ENCODE measurements around the gene UBE3D.

The UBE3D gene

GRCh38 chr6:83065511-83066192 is at the start of gene UBE3D:
Gene UBE3D, minus strand, starts transcription at chr6:83065841. Its CDS starts 123 bp downstream, at chr6:83065718.
- peak; percentile 62 for TF ChIP-seq POLR2A (IDR thresholded peaks at IDR 0.05; ENCODE audit: low read depth, low read length)
- FAIRE-seq (peak; percentile 71), DNase-seq (ENCODE audit: insufficient read length, low spot score) (peak; percentile 78)

GRCh38 chr6:83114164-83114563 is 48.5 kb upstream of the UBE3D start:
- no peak for FAIRE-seq

GRCh38 chr6:83113258-83113657 is 47.6 kb upstream of the UBE3D start:
- TF ChIP-seq POLR2A (IDR thresholded peaks at IDR 0.05; ENCODE audit: low read depth, low read length) = no peak
- FAIRE-seq = no peak
- DNase-seq (ENCODE audit: insufficient read length, low spot score) = no peak

More at GRCh38 chr6:83114164-83114563, 48.5 kb upstream of the UBE3D start:
- TF ChIP-seq POLR2A (IDR thresholded peaks at IDR 0.05; ENCODE audit: low read depth, low read length) = no peak
- no peak for DNase-seq (ENCODE audit: insufficient read length, low spot score)

GRCh38 chr6:83108378-83108777 is 42.7 kb upstream of the UBE3D start:
- DNase-seq (ENCODE audit: insufficient read length, low spot score) (no peak), FAIRE-seq (no peak)
- TF ChIP-seq POLR2A (IDR thresholded peaks at IDR 0.05; ENCODE audit: low read depth, low read length) = no peak

GRCh38 chr6:83098589-83098988 is 32.9 kb upstream of the UBE3D start:
- no peak for FAIRE-seq
- TF ChIP-seq POLR2A (IDR thresholded peaks at IDR 0.05; ENCODE audit: low read depth, low read length) = no peak

GRCh38 chr6:83097675-83098074 is 32.0 kb upstream of the UBE3D start:
- DNase-seq (ENCODE audit: insufficient read length, low spot score) (no peak), FAIRE-seq (no peak)
- TF ChIP-seq POLR2A (IDR thresholded peaks at IDR 0.05; ENCODE audit: low read depth, low read length) = no peak

More at GRCh38 chr6:83098589-83098988, 32.9 kb upstream of the UBE3D start:
- no peak for DNase-seq (ENCODE audit: insufficient read length, low spot score)

GRCh38 chr6:83097204-83097603 is 31.6 kb upstream of the UBE3D start:
- FAIRE-seq (no peak), DNase-seq (ENCODE audit: insufficient read length, low spot score) (no peak)
- TF ChIP-seq POLR2A (IDR thresholded peaks at IDR 0.05; ENCODE audit: low read depth, low read length) = no peak

- no peak for TF ChIP-seq POLR2A (IDR thresholded peaks at IDR 0.05; ENCODE audit: low read depth, low read length)
- FAIRE-seq (peak; percentile 45), DNase-seq (ENCODE audit: insufficient read length, low spot score) (no peak)
These were observed 31.1 kb upstream of the UBE3D start for GRCh38 chr6:83096791-83097190.

- FAIRE-seq = no peak
- TF ChIP-seq POLR2A (IDR thresholded peaks at IDR 0.05; ENCODE audit: low read depth, low read length) = no peak
These were observed 27.2 kb upstream of the UBE3D start for GRCh38 chr6:83092756-83093399.

GRCh38 chr6:83086751-83087150 is 21.1 kb upstream of the UBE3D start:
- FAIRE-seq (no peak), DNase-seq (ENCODE audit: insufficient read length, low spot score) (no peak)
- TF ChIP-seq POLR2A (IDR thresholded peaks at IDR 0.05; ENCODE audit: low read depth, low read length) = no peak

More at GRCh38 chr6:83092756-83093399, 27.2 kb upstream of the UBE3D start:
- DNase-seq (ENCODE audit: insufficient read length, low spot score) = no peak

- TF ChIP-seq POLR2A (IDR thresholded peaks at IDR 0.05; ENCODE audit: low read depth, low read length) = no peak
- no peak for DNase-seq (ENCODE audit: insufficient read length, low spot score)
- FAIRE-seq = peak; percentile 33
These were observed 17.8 kb upstream of the UBE3D start for GRCh38 chr6:83083476-83083875.

- no peak for FAIRE-seq
- TF ChIP-seq POLR2A (IDR thresholded peaks at IDR 0.05; ENCODE audit: low read depth, low read length) = no peak
- DNase-seq (ENCODE audit: insufficient read length, low spot score) = no peak
These were observed 8.0 kb upstream of the UBE3D start for GRCh38 chr6:83073615-83074014.

- DNase-seq (ENCODE audit: insufficient read length, low spot score) = no peak
- FAIRE-seq = no peak
- TF ChIP-seq POLR2A (IDR thresholded peaks at IDR 0.05; ENCODE audit: low read depth, low read length) = no peak
These were observed 7.1 kb upstream of the UBE3D start for GRCh38 chr6:83072726-83073125.

GRCh38 chr6:83071707-83072106 is 6.1 kb upstream of the UBE3D start:
- no peak for FAIRE-seq
- DNase-seq (ENCODE audit: insufficient read length, low spot score) = no peak
- no peak for TF ChIP-seq POLR2A (IDR thresholded peaks at IDR 0.05; ENCODE audit: low read depth, low read length)

GRCh38 chr6:83071023-83071422 is 5.4 kb upstream of the UBE3D start:
- DNase-seq (ENCODE audit: insufficient read length, low spot score) = no peak
- no peak for FAIRE-seq
- TF ChIP-seq POLR2A (IDR thresholded peaks at IDR 0.05; ENCODE audit: low read depth, low read length) = no peak
